NCI-H345 treated with DMSO at 0.1 percent for 48 hours (cell line): ENCODE measurements around the gene HSF2.
"Not testable (repeated sequence)": the region's sequence is repeated elsewhere in the genome, so short reads cannot be mapped to it uniquely, and the experiment has no call there.

Experiments used
- DNase-seq: peaks from one replicate; lab custom pipeline; 2025; ENCODE audit not compliant: unreplicated experiment; lab: John Stamatoyannopoulos, UW

Gene HSF2

GRCh38 chr6:122452509-122452908 is 53.1 kb downstream of the HSF2 start:
- DNase-seq, result no peak

DNA sequence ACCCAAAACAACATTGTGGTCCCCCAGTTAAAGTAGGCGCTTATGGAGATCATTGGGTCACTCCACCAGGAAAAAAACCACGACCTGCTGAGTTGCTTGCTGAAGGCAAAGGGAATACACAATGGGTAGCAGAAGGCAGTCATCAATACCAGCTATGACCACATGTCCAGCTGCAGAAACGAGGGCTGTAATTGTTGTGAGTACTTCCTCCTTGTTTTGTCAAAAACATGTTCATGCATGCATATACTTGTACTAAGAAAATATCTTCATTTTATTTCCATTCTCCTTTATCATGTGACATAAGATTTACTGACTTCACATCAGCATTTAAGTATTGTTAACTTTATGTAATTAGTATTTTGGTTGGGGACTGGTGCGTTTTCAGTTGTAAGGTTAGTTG is 55.2 kb downstream of the HSF2 start:
- no peak for DNase-seq

- not testable (repeated sequence) for DNase-seq
Observed at GRCh38 chr6:122455116-122455515, 55.7 kb downstream of the HSF2 start.

GRCh38 chr6:122458087-122458486 is 58.6 kb downstream of the HSF2 start:
- no peak for DNase-seq

- DNase-seq, result no peak
Observed at GRCh38 chr6:122459240-122459639, 59.8 kb downstream of the HSF2 start.

DNA sequence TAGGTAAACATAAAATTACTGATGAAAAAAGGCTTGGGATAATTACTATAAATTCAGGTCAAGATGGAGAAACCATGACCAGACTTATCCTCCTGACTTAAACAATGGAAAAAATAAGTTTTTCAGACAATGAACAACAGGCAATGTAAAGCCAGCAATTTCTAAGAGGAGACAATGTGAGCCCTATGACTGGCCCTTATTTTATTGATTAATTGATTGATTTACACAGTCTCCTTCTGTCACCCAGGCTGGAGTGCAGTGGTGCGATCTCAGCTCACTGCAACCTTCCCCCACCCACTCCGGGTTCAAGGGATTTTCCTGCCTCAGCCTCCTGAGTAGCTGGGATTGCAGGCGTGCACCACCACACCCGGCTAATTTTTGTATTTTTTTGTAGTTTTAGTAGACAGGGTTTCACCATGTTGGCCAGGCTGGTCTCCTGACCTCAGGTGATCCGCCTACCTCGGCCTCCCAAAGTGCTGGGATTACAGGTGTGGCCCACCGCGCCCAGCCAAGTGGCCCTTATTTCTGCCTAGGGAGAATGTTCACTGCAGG is 60.5 kb downstream of the HSF2 start:
- DNase-seq, result not testable (repeated sequence)

DNA sequence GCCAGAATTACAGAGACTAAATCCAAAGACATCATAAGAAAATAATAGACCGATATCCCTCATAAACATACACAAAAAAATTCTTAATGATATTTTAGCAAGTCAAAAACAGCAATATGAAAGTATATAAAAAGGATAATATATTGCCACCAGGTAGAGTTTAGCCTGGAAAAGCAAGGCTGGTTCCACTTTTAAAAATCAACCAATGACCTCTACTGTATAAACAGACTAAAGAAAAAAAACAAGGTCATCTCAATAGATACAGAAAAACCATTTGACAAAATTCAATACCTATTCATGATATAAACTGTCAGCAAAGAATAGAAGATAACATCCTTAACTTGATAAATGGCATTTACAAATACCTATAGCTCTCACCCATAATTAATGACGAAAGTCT is 62.4 kb downstream of the HSF2 start:
- DNase-seq, result no peak

DNA sequence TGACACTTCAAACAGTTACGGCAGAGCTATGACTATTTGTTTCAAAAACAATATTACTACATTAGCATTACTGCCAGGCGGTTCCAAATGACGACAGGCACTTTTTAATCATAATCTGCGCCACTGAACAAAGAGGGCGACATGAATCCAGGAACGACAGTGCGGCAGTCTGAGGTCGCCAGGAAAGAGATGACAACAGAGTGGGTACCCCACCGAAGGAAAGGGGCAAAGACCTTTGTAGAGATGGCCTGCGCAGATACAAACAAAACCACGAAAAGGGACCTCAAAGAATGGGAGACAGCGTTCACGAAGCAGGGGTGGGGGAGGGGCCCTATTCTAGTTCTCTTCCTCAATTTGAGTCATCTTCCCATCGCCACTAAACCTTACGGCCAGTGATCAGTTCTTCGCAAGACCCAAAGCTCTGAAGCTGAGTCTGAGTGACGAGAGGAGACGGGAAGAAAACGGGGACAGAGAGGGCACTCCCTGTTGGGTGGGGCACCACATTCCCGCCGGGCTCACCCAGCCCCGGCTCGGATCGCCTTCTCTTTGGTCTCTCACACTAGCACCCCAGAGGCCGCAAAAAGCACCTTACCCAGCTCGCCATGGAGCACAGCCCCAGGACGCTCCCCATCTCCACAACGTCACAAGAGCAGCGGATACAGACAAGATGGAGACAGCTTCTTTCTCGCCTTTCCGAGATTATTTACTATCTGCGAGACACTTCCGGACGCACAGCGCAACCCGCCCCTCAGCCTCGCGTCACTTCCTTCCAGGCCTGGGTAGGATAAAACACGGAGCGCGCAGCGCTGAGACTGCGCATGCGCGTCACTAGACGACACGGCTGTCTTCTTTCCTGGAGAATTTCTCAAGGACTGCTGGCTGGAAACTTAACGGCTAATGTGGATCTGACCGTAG is 71.9 kb downstream of the HSF2 start, which contains the start of gene SERINC1:
SERINC1 (minus strand) TSS at position 701 of the 915 bp plus-strand sequence; CDS start at position 631, 70 bp downstream.
- peak; percentile 93 for DNase-seq

- DNase-seq, result peak; percentile 49
Observed at GRCh38 chr6:122472022-122472340, 72.5 kb downstream of the HSF2 start.

GRCh38 chr6:122476131-122476530 is 76.7 kb downstream of the HSF2 start:
- no peak for DNase-seq

GRCh38 chr6:122482750-122483080 is 83.3 kb downstream of the HSF2 start:
- DNase-seq, result no peak
